Esophagus (tissue), 2 donors: ENCODE data around the gene EMB. TPM values are rescaled to one million over a fixed set of nuclear protein-coding genes. Genes with fewer than 3 reads are reported as not detected.
"Not testable (repeated sequence)": the region's sequence is repeated elsewhere in the genome, so short reads cannot be mapped to it uniquely, and the experiment has no call there.

Source experiments
- H3K27ac ChIP-seq, 2 donors: one replicate each; pipeline ENCODE4 v1.5.1; 2013; ENCODE audit warnings: low read depth in 2 of 2, mild to moderate bottlenecking in 2 of 2, inconsistent platforms in 1 of 2, low read length in 1 of 2, moderate library complexity in 1 of 2
- H3K27me3 ChIP-seq, 2 donors: one replicate each; pipeline ENCODE4 v1.6.1; 2013; ENCODE audit warnings: low read length in 2 of 2, control low read depth in 1 of 2, mild to moderate bottlenecking in 1 of 2; ENCODE audit not compliant: insufficient read depth in 2 of 2, control insufficient read depth in 1 of 2
- H3K36me3 ChIP-seq, 2 donors: one replicate each; pipeline ENCODE4 v1.6.1; 2013; ENCODE audit warnings: low read length in 1 of 2; ENCODE audit not compliant: control insufficient read depth in 2 of 2, insufficient read depth in 2 of 2
- H3K4me1 ChIP-seq, 2 donors: one replicate each; pipeline ENCODE4 v1.6.1; 2013; ENCODE audit warnings: low read length in 1 of 2; ENCODE audit not compliant: control insufficient read depth in 2 of 2, insufficient read depth in 2 of 2
- H3K4me3 ChIP-seq, 2 donors: one replicate each; pipeline ENCODE4 v1.5.1; 2013; ENCODE audit warnings: low read length in 2 of 2, mild to moderate bottlenecking in 2 of 2, low read depth in 1 of 2, moderate library complexity in 1 of 2
- H3K9me3 ChIP-seq, 2 donors: one replicate each; pipeline ENCODE4 v1.6.1; 2013; ENCODE audit warnings: mild to moderate bottlenecking in 2 of 2, low read depth in 1 of 2, low read length in 1 of 2, moderate library complexity in 1 of 2; ENCODE audit not compliant: control insufficient read depth in 2 of 2, insufficient read depth in 1 of 2
- WGBS, 2 donors: extraction: QIAGEN DNeasy Blood & Tissue Kit; methylation state at CpG; one replicate each; pipeline ENCODE4 v1.1.7; 2013; 5-methylcytosine and 5-hydroxymethylcytosine counted together
- polyA plus RNA-seq, 2 donors: library from polyadenylated mRNA; stranded (reverse); fragments of 200-250 nt; gene quantifications; one replicate each; pipeline ENCODE4 v1.2.3, GENCODE V29; 2013
- donor health status: healthy with polysubstance abuse.
- donor health status: Bipolar disorder and iron deficiency.

Gene EMB
- polyA plus RNA-seq, 2 donors = 1.7 to 3.5 TPM

DNA sequence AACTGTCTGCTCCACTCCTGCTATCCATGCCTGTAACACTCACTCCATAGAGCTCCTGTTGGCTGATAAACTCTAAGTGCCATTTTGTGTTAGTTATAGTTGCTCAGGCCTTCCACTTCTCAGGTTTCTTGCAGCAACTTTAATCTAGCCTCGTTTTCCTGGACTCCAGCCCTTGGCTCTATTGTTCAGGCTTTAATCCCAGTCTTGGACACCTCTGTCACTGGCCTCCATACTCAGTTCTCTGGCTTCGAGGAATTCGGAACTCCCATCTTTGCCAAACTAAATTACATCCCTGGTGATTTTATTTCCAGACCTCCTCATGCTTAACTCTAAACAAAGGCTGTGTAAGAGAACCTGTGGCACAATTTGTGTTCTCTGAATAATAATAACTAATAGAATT, 39.8 kb downstream of the EMB start:
- Histone ChIP-seq H3K4me3 (no peak overlapping the region), H3K27me3 (no peaks in the 10 kb centered on the region), H3K9me3 (no peaks in the 10 kb centered on the region), H3K36me3 (no peaks in the 10 kb centered on the region), H3K4me1 (no peaks in the 10 kb centered on the region), H3K27ac (no peak overlapping the region)
- whole genome bisulfite sequencing, 2 donors = 52 to 60% methylated on average over 3 of the region's 3 CpGs

- WGBS, 2 donors = 60 to 62% methylated on average over 2 of the region's 2 CpGs
- not testable (repeated sequence) for H3K9me3 ChIP-seq, H3K27ac ChIP-seq, H3K27me3 ChIP-seq, H3K4me1 ChIP-seq, H3K36me3 ChIP-seq, H3K4me3 ChIP-seq
These were observed 47.0 kb downstream of the EMB start for GRCh38 chr5:50393925-50394609.

DNA sequence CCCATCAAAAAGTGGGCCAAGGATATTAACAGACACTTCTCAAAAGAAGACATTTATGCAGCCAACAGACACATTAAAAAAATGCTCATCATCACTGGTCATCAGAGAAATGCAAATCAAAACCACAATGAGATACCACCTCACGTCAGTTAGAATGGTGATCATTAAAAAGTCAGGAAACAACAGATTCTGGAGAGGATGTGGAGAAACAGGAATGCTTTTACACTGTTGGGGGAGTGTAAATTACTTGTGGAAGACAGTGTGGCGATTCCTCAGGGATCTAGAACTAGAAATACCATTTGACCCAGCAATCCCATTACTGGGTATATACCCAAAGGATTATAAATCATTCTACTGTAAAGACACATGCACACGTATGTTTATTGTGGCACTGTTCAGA, 48.8 kb downstream of the EMB start:
- 83 to 85% methylated on average over 3 of the region's 3 CpGs for WGBS, 2 donors
- not testable (repeated sequence) for H3K9me3 ChIP-seq, H3K27me3 ChIP-seq, H3K4me3 ChIP-seq, H3K4me1 ChIP-seq, H3K27ac ChIP-seq, H3K36me3 ChIP-seq

DNA sequence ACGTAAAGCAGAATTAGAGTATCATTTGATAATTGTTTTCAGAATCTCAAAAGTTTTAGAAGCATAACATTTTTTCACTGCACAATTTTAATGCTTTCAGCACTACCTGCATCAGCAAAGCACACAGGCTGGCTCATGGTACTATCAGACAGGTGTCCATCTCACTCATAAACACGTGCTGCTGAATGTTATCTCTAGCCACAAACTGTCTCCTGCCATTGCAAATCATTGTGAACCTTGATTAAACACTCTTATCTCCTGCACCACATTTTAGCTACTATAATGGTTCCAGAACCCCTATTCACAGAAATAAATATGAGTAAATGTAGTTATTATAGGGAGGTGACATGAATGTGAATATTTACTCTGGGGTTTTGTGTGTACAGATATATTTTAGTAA, 56.7 kb downstream of the EMB start:
- not testable (repeated sequence) for H3K4me1 ChIP-seq, H3K27me3 ChIP-seq, H3K36me3 ChIP-seq, H3K4me3 ChIP-seq, H3K27ac ChIP-seq, H3K9me3 ChIP-seq
- 48 to 58% methylated on average over 2 of the region's 2 CpGs for WGBS, 2 donors

- H3K4me3 ChIP-seq, H3K27me3 ChIP-seq, H3K9me3 ChIP-seq, H3K36me3 ChIP-seq, H3K27ac ChIP-seq, H3K4me1 ChIP-seq: not testable (repeated sequence)
- WGBS, 2 donors = 93 to 96% methylated on average over 11 of the region's 11 CpGs
These were observed 64.4 kb downstream of the EMB start for GRCh38 chr5:50376696-50377095.

DNA sequence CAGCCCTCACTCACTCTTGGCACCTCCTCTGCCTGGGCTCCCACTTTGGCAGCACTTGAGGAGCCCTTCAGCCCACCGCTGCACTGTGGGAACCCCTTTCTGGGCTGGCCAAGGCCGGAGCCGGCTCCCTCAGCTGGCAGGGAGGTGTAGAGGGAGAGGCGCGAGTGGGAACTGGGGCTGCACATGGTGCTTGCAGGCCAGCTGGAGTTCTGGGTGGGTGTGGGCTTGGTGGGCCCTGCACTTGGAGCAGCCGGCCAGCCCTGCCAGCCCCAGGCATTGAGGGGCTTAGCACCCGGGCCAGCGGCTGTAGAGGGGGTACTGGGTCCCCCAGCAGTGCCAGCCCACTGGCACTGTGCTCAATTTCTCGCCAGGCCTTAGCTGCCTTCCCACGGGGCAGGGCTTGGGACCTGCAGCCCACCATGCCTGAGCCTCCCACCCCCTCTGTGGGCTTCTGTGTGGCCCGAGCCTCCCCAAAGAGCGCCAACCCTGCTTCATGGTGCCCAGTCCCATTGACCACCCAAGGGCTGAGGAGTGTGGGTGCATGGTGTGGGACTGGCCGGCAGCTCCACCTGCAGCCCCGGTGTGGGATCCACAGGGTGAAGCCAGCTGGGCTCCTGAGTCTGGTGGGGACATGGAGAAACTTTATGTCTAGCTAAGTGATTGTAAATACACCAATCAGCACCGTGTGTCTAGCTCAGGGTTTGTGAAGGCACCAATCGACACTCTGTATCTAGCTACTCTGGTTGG, 71.6 kb downstream of the EMB start:
- not testable (repeated sequence) for H3K9me3 ChIP-seq, H3K4me3 ChIP-seq, H3K27ac ChIP-seq, H3K4me1 ChIP-seq, H3K36me3 ChIP-seq, H3K27me3 ChIP-seq
- WGBS, 2 donors = 82 to 89% methylated on average over 16 of the region's 16 CpGs

DNA sequence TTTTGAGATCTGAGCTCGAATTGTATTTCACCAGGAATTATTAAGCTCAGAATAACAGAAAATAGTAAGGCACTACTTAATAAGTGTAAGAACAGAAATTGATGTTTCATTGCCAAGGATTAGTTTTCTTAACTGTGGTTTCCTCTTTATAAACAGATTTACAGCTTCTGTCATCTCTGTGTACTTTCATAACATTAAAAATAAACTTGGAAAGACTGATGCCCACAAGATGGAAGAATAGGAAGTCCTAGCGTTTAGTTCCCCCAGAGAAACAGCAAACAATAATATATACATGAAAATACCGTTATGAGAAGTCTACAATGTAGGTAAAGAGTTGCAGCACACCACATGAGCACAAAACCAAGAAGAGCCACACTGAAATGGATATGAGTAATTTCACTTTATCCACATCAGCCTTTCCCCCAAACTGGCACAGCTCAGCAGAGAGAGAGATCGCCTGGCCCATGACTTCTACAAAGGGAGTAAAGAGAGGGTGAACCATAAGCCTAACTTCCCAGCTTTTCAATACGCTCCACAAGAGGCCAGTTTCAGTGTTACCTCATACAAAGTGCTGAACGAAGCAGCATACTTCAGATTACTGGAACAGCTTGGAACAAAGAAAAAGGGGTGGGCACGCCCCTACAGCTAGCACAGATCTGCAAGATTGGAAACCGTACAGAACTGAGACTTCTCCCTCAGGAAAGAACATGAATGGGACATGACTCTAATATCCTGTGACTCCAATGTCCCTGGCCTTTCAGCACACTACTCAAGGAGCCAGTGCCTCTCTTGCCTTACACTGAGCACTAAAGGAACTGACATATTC, 75.4 kb downstream of the EMB start:
- WGBS, 2 donors = 66% methylated on average over 8 of the region's 8 CpGs
- H3K4me3 ChIP-seq = no peak overlapping the region
- H3K27me3 ChIP-seq = no peaks in the 10 kb centered on the region
- no peaks in the 10 kb centered on the region for H3K4me1 ChIP-seq
- peaks cover 0 to 2% of the 10 kb centered on the region in 2 donors for H3K9me3 ChIP-seq
- no peak overlapping the region for H3K27ac ChIP-seq
- H3K36me3 ChIP-seq = no peaks in the 10 kb centered on the region

DNA sequence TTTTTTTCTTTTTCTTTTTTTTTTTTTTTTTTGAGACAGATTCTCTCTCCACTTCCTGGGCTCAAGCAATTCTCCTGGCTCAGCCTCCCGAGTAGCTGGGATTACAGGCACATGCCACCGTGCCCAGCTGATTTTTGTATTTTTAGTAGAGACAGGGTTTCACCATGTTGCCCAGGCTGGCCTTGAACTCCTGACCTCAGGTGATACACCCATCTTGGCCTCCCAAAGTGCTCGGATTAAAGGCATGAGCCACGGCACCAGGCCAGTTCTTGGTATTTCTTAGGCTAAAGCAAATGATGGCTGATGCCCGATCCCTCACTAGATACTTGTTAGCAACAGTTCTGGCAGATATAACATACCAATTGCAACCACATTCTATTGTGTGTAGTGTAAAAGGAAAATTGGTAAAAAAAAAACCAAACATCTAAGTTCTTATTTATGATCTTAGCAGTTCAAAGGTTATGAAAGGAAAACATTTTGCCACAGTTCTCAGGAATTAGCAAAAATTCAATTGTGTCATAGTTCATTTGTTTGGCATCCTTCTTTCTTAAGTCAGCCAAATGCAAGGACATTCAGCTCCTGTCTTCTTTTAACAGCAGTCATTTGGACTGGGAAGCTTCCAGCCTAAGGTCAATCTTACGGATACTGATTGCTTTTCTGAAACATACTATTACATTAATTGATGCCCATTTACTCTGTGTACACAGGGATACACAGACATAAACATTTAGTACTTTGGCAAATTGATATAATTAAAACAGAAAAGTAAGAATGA, 76.4 kb downstream of the EMB start:
- not testable (repeated sequence) for H3K27ac ChIP-seq, H3K27me3 ChIP-seq, H3K4me1 ChIP-seq, H3K36me3 ChIP-seq, H3K4me3 ChIP-seq, H3K9me3 ChIP-seq
- 71 to 82% methylated on average over 6 of the region's 6 CpGs for WGBS, 2 donors

DNA sequence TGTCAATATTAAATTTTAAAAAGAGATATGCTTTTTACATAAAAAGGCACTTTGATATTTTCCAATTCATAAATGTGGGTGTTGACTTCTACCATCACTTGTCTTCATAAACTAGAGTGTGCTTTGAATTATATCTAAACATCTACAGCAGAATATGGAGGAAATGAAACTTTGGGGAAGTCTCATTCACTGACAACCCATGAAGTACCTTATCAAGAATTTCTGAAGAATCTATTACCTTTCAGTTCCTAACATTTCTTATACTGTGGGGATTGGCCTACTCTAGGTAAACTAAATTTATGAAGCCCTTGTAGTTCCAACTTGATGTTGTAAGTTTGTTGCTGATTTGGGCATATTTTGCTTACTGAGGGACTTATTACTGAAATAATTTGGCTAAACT, 81.9 kb downstream of the EMB start:
- no peak overlapping the region for H3K27ac ChIP-seq
- H3K27me3 ChIP-seq = no peaks in the 10 kb centered on the region
- H3K36me3 ChIP-seq = no peaks in the 10 kb centered on the region
- no peaks in the 10 kb centered on the region for H3K9me3 ChIP-seq
- no peaks in the 10 kb centered on the region for H3K4me1 ChIP-seq
- no peak overlapping the region for H3K4me3 ChIP-seq
